Dermis microvascular lymphatic vessel endothelial cell (primary cell): Measurements from ENCODE around the gene SENP5. TPM values are rescaled to one million over a fixed set of nuclear protein-coding genes. Genes with fewer than 3 reads are reported as not detected.
"Not testable (repeated sequence)": the region's sequence is repeated elsewhere in the genome, so short reads cannot be mapped to it uniquely, and the experiment has no call there.

Experiments
- DNase-seq, 2 donors: peaks; one replicate each; pipeline versions ENCODE4 v3.0.0 to v3.0.0-alpha.2; 2010; ENCODE audit warnings: low read depth in 2 of 2
- total RNA-seq: library from RNA; depleted of rRNA; stranded (reverse); fragments of >200 nt; gene quantifications from 2 replicates; pipeline ENCODE4 v1.2.1, GENCODE V29; 2014

The SENP5 gene
- total RNA-seq, 1 donor from 2014 or later = 31.2 TPM

DNA sequence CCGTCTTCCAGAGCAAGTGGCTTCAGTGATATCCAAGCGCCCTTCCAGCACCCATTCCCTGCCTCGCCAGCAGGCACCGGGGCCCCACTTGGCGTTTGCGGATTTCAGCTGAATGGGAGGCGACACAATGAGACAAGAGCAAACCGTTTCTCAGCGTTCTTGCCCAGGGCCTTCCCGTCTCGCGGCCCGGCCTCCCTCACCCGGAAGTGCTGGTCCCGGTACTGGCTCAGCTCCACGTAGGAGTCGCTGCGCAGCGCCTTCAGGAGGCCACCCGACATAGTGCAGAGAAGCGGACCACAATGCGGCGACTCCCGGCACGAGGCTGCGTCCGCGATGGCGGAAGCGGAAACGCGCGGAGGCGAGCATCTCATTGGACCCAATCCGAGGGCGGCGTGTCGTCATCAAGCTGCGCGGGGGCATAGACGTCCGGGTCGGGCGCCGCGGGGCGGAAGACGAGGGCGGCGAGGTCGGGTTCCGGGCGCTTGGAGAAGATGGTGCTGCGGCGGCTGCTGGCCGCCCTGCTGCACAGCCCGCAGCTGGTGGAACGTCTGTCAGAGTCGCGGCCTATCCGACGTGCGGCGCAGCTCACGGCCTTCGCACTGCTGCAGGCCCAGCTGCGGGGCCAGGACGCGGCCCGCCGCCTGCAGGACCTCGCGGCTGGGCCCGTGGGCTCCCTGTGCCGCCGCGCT, 74.7 kb downstream of the SENP5 start, which contains the start of gene NCBP2:
Gene NCBP2 (minus strand): TSS at position 303 of the 689 bp plus-strand sequence. CDS start 25 bp downstream, at position 278.
- DNase-seq = peak; percentile 94 to 99

DNA sequence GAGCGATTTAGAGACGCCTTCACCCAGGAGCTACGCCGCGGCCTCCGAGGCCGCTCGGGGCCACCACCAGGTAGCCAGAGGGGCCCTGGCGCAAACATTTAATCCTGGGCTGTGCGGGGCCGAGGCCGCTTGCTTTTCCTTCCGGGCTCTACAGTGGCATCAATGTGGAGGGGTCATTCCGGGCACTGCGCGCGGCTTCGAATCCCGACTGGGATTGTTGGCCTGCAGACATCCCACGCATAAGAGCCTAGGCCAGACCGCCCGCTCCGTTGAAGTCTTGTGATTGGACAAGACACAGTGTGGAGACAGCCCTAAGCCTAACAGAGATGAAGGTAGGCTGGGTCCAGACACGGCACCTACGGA, 75.2 kb downstream of the SENP5 start:
- peak in 1 of 2 donors; percentile 25 for DNase-seq

DNA sequence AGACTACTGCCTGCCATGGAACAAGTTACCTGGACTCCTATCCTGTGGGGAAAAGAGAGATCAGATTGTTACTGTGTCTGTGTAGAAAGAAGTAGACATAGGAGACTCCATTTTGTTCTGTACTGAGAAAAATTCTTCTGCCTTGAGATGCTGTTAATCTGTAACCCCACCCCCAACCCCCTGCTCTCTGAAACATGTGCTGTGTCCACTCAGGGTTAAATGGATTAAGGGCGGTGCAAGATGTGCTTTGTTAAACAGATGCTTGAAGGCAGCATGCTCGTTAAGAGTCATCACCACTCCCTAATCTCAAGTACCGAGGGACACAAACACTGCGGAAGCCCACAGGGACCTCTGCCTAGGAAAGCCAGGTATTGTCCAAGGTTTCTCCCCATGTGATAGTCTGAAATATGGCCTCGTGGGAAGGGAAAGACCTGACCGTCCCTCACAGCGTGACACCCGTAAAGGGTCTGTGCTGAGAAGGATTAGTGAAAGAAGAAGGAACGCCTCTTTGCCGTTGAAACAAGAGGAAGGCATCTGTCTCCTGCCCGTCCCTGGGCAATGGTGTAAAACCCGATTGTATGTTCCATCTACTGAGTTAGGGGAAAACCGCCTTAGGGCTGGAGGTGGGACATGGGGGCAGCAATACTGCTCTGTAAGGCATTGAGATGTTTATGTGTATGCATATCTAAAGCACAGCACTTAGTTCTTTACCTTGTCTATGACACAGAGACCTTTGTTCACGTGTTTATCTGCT, 76.5 kb downstream of the SENP5 start:
- DNase-seq = not testable (repeated sequence)

DNA sequence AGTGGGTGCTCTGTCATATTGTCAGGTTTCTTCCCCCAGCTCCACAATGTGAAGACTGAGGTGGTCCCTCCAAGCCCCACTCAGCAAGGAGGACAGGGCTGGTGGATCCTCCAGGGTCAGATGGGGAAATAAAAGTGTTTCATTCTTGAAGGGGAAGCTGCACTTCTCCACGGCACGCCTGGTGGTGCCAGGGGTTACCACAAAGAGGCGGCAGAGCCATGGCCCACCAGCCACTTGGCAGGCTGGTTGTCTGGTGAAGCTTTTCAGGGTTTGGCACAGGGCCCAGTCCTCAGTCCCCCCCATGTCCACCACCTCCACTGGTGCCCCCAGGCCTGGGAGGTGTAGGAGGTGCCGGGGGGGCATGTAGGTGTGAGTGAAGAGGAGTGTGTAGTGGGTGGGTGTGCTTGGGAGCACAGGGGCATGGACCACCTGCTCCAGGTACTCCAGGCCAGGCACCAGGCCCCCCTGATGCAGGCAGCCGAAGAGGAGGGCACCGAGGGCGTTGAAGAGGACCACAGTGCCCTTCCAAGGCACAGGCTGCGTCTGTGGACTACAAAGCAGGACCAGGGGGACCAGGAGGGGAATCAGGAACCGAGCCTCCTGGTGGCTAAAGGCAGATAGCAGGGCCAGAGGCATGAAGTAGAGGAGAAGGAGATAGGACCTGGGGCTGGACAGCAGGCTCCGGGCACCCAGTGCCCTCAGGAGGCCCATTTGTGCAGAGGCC, 79.6 kb downstream of the SENP5 start:
- DNase-seq = no peak

DNA sequence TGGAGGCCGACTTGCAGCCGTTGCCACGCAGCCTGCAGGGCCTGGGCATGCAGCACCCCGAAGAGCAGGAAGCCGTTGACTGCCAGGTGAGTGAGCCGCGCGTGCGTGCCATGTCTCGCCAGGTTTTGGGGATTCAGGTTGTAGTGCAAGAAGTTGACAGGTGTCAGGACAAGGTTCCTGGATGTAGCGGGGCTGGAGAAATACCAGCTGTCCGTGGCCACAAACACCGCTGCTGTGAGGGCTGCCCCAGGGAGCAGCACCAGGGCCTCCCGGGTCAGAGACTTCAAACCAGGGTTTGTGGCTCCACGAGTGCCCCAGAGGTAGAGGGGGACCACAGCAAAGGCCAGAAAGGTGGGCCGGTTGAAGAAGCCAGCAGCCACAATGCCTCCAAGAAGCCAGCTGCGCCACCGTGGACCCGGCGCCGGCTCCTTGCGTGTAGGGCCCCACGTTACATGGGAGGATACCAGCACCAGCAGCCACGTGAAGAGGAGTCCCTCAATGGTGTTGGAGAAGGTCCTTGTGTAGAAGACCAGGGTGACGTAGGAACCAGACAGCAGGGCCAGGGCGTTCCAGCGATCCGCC, 80.2 kb downstream of the SENP5 start:
- no peak for DNase-seq

DNA sequence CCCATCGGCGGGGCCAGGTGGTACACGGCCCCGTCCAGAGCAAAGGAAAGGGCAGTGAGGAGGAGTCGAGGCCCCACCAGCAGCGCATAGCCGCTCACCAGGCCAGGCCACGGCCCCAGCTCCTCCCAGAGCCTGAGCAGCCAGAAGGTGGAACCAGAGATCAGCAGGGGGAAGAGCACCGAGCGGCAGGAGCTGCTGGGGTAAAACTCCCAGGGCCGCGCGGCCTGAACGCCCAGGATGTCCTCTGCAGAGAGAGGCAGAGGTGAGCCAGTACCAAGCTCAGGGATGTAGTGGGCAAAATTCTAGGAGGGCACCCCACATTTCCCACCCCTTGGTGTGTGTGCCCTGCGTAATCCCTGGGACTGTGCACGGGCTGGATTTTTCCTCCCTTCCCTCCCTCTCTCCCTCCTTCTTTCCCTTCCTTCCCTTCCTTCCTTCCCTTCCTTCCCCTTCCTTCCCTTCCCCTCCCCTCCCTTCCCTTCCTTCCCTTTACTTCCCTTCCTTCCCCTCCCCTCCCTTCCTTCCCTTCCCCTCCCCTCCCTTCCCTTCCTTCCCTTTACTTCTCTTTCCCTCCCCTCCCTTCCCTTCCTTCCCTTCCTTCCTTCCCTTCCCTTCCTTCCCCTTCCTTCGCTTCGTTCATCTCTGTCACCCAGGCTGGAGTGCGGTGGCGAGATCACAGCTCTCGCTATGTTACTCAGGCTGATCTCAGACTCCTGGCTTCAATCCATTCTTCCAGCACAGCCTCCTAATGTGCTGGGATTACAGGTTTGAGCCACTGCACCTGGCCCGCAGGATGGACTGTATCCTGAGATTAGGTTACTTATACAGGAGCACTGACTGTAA, 80.9 kb downstream of the SENP5 start:
- no peak for DNase-seq

DNA sequence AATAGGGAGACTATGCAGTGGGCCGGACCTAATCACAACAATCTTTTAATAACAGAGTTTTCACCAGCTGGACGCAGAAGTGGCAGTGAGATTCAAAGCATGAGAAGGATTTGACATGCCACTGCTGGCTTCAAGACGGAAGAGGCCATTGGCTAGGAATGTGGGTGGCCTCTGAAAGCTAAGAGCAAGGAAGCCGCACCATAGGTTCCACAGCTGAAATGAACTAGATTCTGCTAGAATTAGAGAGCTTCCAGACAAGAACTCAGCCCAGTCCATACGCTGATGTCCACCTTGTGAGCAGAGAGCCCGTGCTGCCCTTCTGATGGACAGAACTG, 81.5 kb downstream of the SENP5 start:
- no peak for DNase-seq

DNA sequence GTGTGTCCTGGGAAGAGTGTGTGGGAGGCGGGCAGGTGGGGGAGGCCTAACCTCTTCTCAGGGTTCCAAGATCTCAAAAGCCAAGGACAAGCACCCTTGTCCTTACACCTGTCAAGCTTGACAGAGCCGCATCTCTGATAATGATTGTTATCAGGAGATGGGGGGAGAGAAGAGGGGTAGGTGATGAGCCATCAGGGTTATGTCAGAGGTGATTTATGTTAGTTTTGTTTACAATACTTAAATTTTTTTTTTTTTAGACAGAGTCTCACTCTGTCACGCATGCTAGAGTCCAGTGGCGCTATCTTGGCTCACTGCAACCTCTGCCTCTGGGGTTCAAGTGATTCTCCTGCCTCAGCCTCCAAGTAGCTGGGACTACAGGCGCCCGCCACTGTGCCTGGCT, 82.0 kb downstream of the SENP5 start:
- DNase-seq = no peak

DNA sequence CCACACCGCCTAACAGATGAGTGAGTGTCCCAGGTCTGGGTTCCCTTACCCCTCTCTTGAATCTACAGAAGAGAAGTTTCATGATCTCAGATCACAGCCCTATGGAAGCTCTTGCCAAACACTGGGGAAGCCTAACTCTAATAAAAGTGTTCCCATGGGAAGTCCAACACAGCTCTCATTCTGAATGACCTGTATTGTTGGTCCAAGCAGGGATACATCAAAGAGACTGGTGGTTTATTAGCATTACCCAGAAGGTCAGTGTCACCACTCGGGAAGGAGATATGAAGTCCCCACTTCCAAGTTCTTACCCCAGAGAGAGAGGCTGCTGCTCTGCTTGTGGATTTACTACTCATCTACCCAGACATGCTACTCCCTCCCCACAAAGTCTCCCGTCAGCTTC, 83.7 kb downstream of the SENP5 start:
- DNase-seq = no peak

DNA sequence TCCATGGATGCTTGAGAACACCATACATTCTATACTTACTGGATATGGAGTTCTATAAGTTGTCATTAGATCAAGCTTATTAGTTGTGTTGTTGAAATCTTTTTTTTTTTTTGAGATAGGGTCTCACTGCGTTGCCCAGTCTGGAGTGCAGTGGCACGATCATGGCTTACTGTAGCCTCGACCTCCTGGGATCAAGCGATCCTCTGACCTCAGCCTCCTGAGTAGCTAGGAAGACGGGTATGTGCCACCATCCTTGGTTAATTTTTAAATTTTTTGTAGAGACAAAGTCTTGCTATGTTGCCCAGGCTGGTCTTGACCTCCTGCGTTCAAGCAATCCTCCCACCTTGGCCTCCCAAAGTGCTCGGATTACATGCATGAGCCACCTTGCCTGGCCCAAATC, 87.1 kb downstream of the SENP5 start:
- DNase-seq = no peak

DNA sequence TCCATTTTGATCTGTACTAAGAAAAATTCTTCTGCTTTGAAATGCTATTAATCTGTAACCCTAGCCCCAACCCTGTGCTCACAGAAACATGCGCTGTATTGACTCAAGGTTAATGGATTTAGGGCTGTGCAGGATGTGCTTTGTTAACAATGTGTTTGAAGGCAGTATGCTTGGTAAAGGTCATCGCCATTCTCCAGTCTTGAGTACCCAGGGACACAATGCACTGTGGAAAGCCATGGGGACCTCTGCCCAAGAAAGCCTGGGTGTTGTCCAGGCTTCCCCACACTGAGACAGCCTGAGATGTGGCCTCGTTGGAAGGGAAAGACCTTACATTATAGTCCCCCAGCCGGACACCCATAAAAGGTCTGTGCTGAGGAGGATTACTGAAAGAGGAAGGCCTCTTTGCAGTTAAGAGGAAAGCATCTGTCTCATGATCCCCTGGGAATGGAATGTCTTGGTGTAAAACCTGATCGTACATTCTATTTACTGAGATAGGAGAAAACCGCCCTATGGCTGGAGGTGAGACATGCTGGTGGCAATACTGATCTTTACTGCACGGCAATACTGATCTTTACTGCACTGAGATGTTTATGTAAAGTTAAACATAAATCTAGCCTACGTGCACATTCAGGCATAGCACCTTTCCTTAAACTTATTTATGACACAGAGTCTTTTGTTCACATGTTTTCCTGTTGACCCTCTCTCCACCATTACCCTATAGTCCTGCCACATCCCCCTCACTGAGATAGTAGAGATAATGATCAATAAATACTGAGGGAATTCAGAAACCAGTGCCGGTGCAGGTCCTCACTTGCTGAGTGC, 94.6 kb downstream of the SENP5 start:
- DNase-seq = no peak

DNA sequence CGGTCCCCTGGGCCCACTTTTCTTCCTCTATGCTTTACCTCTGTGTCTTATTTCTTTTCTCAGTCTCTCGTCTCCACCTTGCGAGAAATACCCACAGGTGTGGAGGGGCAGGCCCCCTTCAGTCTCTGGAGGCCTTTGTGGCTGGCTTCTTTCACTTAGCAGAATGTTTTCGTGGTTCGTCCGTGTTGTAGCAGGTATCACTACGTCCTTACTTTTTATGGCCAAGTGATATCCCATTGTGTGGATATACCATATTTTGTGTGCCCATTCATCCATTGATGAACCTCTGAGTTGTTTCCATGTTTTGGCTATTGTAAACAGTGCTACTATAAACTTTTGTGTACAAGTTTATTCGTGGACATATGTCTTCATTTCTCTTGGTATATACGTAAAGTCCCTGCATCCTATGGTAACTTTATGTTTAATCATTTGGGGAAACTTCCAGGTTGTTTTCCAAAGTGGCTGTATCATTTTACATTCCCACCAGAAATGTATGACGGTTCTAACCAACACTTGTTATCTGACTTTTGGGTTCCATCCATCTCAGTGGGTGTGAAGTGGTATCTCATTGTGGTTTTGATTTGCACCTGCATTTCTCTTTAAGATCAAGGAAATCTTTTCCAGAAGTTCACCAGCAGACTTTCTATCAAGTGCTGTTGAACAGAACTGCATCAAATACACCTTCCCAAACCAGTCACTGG, 95.4 kb downstream of the SENP5 start:
- DNase-seq = no peak

DNA sequence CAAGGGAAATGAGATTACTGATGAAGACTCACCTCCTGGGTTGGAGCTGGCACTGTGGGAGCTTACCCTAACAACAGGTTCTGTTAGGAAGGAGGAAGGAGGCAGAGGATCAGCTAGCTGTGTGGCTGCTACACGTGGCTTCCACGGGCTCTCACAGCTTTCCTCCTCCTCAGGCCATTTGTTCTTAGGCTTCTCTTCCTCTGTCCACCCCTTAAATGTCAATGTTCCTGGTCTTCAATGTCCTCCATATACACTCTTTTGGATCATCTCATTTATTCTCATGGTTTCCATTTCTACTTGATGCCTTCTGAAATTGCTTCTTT, 95.9 kb downstream of the SENP5 start:
- no peak for DNase-seq

DNA sequence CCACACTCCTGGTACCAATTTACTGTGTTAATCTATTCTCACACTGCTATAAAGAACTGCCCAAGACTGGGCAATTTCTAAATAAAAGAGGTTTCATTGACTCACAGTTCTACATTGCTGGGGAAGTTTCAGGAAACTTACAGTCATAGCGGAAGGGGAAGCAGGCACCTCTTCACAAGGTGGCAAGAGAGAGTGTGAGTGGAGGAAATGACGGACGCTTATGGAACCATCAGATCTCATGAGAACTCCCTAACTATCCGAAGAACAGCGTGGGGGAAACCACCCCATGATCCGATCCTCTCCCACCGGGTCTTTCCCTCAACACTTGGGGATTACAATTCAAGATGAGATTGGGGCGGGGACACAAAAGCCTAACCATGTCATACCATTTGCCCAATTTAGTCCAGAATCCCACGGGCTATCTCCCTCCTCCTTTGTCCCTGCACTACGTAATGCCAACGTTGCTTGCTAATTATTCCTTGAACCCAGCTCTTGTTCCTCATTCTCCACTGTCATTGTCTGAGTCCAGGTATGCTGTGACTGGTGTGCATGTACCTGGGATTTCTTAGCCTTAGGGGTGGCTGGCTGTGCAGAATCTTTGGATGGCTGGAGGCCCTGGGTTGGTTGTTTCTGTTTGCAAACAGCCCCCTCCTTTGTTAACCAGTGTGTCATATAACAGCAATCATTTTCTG, 97.5 kb downstream of the SENP5 start:
- DNase-seq = no peak

DNA sequence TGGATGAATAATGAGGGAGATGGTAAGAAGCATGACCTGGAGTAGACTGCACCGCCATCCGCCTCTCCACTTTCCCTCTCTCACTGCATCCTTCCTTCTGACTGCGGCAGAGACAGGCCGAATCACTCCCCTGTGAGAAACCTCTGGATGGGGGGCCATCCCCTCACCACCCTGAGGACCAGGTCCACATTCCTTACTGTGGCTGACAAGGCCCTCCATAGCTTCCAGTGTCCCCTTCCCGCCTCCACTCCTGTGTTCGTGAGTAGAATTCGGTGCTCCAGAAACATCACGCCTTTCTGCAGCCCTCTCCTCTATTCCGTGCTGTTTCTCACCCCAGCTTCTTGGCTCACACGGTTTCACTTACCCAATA, 98.1 kb downstream of the SENP5 start:
- no peak for DNase-seq

DNA sequence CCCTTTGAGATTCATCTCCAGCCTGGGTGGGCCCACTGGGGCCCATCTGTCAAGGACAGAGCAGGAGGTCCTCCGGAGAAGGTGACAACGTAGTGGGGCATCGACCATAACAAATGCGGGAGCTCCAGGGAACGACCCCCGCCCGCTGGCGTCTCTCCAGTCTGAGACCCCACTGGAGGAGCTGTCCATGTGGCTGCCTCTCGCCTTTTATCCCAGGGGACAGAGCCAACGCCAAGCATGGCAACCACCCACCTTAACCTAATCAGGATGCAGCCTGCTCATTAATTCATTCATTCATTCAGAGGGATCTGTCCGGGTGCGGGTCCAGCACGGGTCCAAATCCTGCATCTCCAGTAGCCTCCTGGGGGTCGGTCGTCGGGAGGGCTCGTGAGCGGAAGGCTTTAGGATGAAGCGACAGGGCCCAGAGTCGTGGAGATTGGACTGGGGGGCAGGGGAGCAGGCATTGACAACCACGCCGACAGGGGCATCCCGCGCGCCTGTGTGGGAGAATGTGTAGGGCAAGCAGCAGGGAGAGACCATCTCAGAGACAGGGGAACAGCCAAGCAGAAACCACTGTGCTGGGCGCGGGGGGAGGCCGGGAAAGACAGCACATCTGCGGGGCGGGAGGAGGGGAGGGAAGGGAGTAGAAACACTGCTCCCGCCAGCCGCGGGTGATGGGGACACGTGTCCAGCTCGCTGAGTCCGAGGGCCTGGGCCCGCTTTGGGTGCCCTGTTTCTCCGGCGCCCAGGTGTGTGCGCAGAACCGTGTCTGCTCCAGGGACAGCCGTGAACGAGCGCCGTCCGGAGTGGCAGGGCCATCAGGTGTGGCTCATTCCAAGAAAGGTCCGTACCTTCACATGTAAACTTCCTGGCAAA, 99.0 kb downstream of the SENP5 start:
- DNase-seq = no peak

DNA sequence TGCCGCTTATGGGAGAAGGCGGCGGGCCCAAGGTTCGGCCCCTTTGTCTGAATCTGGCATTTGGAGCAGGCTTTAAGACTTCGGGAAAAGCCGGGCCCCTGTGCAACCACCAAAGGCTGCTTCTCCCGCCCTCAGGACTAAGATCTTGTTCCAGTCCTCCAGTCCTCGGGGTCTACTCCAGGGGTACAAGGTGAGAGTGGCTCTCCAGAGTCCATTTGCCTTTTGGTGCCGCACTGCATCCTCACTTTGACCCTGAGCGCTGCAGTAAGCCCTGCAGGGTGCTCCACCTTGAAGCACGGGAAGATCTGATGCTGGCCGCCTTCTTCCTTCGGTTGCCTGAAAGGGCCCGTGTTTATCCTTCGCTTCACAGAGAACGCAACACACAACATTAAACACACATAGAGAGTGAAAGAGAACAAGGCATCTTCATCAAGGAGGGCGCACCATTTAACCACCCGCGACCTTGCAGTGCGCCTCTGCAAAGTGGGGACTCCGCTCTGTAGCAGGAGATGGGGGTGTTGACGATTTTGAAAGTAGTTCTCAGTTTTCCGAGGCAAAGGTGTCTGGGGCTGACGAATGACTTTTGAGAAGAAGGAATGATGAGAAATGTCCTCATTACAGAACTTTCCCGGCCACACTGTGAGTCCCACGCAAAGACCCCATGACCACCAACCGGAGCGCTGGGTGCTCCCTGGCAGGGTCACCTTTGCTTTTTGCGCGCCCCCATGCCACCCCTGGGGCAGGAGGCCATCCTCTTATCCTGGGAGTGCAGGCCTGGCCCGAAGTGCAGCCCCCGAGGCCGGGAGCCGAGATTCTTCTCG, 99.9 kb downstream of the SENP5 start:
- DNase-seq = no peak
